A172 (cell line): ENCODE measurements around the gene SULT1B1. TPM values are rescaled to one million over a fixed set of nuclear protein-coding genes. Genes with fewer than 3 reads are reported as not detected.
"Not testable (repeated sequence)": the region's sequence is repeated elsewhere in the genome, so short reads cannot be mapped to it uniquely, and the experiment has no call there.

ENCODE experiments used
- DNase-seq: peaks from one replicate; pipeline ENCODE4 v3.0.0-alpha.2; 2015; ENCODE audit warnings: low spot score
- total RNA-seq: library from RNA; depleted of rRNA; stranded (reverse); fragments of >200 nt; shearing (Covaris generic); gene quantifications from 2 replicates; pipeline ENCODE4 v1.2.3, GENCODE V29; 2014; rRNA removed

The SULT1B1 gene
- total RNA-seq = 0.10 TPM in 1 of 2 replicates, not detected in the other

GRCh38 chr4:69760455-69760854, at the start of gene SULT1B1:
TSS of gene SULT1B1 (minus strand) at chr4:69760620. CDS start at chr4:69755217, 5,403 bp downstream.
- no peak for DNase-seq

- peak; percentile 3 for DNase-seq
Observed at GRCh38 chr4:69800599-69800998, 40.2 kb upstream of the SULT1B1 start.

- DNase-seq = no peak
Observed at GRCh38 chr4:69799337-69799736, 38.9 kb upstream of the SULT1B1 start.

GRCh38 chr4:69793732-69794131, 33.3 kb upstream of the SULT1B1 start:
- no peak for DNase-seq

GRCh38 chr4:69787879-69788278, 27.5 kb upstream of the SULT1B1 start:
- no peak for DNase-seq

- DNase-seq = no peak
Observed at GRCh38 chr4:69786547-69786946, 26.1 kb upstream of the SULT1B1 start.

- DNase-seq = no peak
Observed at GRCh38 chr4:69785211-69785831, 24.9 kb upstream of the SULT1B1 start.

- no peak for DNase-seq
Observed at GRCh38 chr4:69782651-69783310, 22.4 kb upstream of the SULT1B1 start.

- no peak for DNase-seq
Observed at GRCh38 chr4:69781458-69782418, 21.3 kb upstream of the SULT1B1 start.

- no peak for DNase-seq
Observed at GRCh38 chr4:69780141-69780540, 19.7 kb upstream of the SULT1B1 start.

GRCh38 chr4:69776696-69777095, 16.3 kb upstream of the SULT1B1 start:
- no peak for DNase-seq

GRCh38 chr4:69775321-69775867, 15.0 kb upstream of the SULT1B1 start:
- no peak for DNase-seq

- peak; percentile 4 for DNase-seq
Observed at GRCh38 chr4:69773484-69773883, 13.1 kb upstream of the SULT1B1 start.

GRCh38 chr4:69768554-69768953, 8.1 kb upstream of the SULT1B1 start:
- DNase-seq = not testable (repeated sequence)

GRCh38 chr4:69765751-69766150, 5.3 kb upstream of the SULT1B1 start:
- DNase-seq = no peak

GRCh38 chr4:69764311-69764710, 3.9 kb upstream of the SULT1B1 start:
- DNase-seq = no peak

- DNase-seq = no peak
Observed at GRCh38 chr4:69763233-69763632, 2.8 kb upstream of the SULT1B1 start.

GRCh38 chr4:69759189-69759604, 1.2 kb downstream of the SULT1B1 start:
- no peak for DNase-seq

GRCh38 chr4:69757464-69757863, 3.0 kb downstream of the SULT1B1 start:
- DNase-seq = no peak

GRCh38 chr4:69754926-69755580, 5.4 kb downstream of the SULT1B1 start:
- no peak for DNase-seq

GRCh38 chr4:69753686-69754085, 6.7 kb downstream of the SULT1B1 start:
- no peak for DNase-seq

- no peak for DNase-seq
Observed at GRCh38 chr4:69750346-69750745, 10.1 kb downstream of the SULT1B1 start.
